ENCODE data around the gene CREB3L1.

CREB3L1 gene

GRCh38 chr11:46347637-46348311 is 70.3 kb downstream of the CREB3L1 start:
- no peak for DNase-seq

GRCh38 chr11:46348566-46349401 is 71.3 kb downstream of the CREB3L1 start:
- no peak for DNase-seq

DNA sequence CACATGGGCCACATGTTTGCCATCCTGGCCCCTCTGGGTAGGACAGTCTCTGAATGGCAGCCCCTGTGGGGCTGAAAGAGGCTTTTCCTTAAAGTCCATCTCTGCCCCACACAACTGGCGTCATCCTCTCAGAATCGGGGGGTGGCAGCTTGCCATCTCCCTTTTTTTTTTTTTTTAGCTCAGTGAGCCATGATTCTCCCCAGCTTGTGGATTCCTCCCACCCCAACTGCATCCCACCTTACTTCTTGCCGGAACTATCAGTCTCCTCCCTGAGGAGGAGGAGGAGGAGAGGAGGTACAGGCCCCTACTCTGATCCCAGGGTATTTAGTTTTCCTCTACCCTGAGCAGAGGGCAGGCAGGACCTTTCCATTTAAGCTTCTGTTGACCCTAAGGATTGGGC is 73.2 kb downstream of the CREB3L1 start:
- no peak for DNase-seq

- DNase-seq = no peak
Measured at GRCh38 chr11:46351148-46351547, 73.7 kb downstream of the CREB3L1 start.

GRCh38 chr11:46351606-46352005 is 74.1 kb downstream of the CREB3L1 start:
- DNase-seq = no peak

- peak in 1 of 2 donors; percentile 50 for DNase-seq
Measured at GRCh38 chr11:46352063-46352841, 74.8 kb downstream of the CREB3L1 start.

DNA sequence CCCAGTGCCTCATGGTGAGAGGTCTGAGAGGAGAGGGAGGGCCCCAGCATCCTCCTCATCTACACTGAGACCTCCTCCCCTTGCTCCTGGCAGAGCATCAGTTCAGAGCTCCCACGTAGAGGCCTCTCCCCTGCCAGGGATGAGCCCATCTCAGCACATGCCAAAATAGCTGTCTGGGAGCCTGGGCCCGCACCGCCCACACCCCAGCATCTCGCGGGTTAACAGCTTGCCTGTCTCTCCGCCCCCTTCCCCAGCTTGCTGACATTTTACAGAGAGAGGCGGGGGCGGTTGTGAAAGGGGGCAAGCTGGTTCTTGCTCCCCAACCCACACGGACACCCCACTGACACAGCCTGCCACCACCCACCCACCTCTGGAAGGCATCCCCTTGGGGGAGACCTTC is 76.2 kb downstream of the CREB3L1 start:
- DNase-seq = no peak

DNA sequence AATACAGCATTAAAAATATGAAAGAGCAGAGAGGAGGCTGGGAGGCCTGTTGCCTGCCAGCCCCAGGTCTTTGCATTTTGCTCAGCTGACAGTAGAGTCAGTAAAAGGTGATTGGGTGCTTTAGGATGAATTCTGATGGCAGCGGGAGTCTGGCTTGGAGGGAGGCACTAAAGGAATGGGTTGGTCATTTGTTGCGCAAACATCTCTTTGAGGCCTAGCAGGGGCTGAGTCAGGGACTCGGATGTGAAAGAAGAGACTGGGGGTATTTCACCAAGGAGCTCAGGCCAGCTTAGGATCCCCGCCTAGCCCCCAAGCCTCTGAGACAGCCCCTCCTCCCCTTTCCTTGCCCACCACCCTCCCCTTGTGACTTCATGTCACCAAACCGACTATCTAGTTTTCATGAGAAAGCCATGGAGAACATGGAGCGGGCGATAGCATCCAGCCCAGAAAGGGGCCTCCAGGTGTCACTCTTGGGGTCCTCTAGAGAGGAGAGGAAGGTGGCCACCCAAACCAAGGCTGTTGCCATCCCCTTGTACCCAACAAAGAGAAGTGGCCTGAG is 79.5 kb downstream of the CREB3L1 start:
- no peak for DNase-seq

DNA sequence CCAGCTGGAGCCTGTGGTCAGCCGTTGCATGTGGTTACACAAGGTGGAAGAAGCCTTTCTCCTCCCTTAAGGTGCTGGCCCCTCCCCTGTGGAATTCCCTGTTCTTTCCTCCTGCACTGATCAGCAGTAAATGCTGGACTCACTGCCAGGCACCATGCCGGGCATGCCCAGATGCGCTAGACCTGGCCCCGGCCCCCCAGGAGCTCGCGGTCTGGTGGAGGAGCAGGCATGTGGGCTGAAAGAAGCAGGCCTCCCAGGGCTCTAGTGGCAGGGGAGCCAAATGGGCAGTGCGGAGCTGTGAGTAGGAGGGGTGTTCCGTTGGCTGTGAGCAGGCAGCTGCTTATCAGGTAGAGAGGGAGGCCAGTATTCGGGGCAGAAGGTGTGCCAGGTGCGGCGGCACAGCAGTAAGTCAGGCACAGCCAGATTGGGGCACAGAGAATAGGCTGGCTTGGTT is 80.0 kb downstream of the CREB3L1 start:
- no peak for DNase-seq

- DNase-seq = no peak
Measured at GRCh38 chr11:46359953-46360352, 82.5 kb downstream of the CREB3L1 start.

GRCh38 chr11:46360878-46361277 is 83.4 kb downstream of the CREB3L1 start:
- DNase-seq = no peak

GRCh38 chr11:46361283-46362155 is 84.1 kb downstream of the CREB3L1 start:
- DNase-seq = peak; percentile 30 to 40

DNA sequence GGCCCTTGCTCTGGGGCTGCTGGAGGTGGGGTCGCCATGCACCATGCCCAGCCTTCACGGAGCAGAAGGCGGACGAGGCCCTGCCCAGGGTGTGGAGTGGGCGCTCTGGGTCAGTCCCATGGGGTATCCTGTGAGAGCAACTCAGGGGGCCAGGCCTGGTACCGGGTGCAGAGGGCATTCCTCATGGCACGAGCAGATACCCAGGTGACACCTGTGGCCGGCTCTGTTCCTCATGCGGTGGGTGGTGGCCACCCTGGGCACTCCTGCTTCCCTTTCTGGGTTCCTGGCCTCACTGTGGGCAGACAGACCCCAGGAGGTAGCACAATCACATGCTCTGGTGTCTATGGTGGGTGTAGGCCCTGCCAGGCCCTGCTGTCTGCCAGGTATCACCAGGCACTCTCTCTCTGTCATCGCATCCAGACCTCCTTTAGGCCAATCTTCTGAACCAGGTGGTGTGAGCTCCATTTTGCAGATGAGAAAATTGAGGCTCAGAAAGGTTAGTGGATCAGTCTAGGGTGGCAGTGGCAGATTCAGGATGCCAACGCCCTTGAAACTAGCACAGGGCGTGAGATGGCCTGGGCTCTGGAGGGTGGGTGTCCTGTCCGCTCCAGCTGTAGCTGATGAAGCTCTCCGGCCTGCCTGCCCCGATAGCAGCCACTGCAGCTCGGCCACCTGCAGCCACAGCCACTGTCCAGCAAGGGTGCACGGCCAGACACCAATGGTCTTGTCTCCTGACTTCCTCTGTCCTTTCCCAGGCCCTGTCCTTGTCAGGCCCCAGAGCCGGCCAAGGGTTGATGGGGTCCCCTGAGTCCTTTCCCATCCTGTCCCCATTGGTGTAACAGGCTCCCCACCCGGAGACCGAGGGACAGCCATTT is 84.9 kb downstream of the CREB3L1 start:
- DNase-seq = no peak

DNA sequence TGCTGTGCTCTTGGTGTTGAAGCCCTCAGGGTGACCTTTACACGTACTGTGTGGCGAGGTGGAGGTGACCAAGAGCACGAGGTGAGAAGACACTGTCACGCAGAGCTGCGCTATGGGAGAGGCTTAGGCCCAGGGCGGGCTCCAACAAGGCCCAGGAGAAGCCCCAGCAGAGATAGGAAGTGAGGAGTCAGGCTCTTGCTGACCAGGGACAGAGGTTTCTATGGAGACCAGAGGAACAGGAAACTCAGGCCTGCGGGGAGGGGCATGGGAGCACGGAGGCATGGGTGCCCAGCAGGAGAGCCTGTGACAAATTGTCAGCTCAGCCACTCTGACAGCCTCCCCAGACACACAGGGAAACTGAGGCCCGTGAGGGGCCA is 85.6 kb downstream of the CREB3L1 start:
- DNase-seq = peak in 1 of 2 donors; percentile 53

- peak; percentile 69 to 75 for DNase-seq
Measured at GRCh38 chr11:46363455-46364005, 86.1 kb downstream of the CREB3L1 start.

DNA sequence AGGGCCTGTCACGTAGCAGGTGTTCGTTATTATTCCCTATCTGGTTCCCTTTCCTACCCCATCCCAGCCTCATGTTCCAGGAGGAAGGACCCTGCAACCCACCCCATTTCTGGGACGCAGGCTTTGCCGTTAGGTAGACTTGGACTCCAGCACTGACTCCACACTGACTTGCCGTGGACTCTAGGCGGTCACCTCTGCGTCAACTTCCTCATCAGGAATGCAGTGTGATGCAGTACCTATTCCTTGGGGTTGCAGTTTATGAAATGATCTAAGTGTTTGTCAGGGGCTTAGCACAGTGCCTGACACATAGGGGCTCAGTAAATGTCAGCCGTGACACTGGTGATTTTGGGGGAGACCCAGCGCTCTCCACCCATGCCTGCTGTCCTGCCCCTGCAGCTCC is 86.6 kb downstream of the CREB3L1 start:
- no peak for DNase-seq

- DNase-seq = no peak
Measured at GRCh38 chr11:46364791-46365190, 87.3 kb downstream of the CREB3L1 start.

DNA sequence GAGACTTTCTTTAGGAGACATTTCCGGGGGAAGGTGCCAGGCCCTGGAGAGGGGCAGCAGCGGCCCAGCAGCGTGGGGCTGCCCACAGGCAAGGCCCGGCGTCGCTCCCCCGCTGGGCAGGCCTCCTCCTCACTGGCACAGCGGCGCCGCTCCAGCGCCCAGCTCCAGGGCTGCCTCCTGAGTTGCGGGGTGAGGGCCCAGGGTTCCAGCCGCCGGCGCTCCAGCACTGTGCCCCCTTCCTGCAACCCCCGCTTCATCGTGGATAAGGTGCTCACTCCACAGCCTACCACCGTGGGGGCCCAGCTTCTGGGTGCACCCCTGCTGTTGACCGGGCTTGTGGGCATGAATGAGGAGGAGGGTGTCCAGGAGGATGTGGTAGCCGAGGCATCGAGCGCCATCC is 88.8 kb downstream of the CREB3L1 start:
- DNase-seq = no peak

DNA sequence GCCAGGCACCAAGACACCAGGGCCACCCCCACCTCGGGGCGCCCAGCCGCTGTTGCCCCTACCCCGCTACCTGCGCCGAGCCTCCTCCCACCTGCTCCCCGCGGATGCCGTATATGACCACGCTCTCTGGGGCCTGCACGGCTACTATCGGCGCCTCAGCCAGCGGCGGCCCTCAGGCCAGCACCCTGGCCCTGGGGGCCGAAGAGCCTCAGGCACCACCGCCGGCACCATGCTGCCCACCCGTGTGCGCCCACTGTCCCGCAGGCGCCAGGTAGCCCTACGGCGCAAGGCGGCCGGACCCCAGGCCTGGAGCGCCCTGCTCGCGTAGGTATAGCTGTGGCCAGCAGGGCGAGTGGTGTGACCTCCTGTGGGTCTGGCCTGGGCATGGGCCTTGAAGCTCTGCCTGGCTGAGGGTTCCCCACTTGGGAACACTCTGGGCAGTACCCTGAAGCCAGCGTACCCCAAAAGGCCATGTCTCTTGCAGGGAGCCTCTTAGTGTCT is 89.2 kb downstream of the CREB3L1 start:
- DNase-seq = no peak

GRCh38 chr11:46367244-46367915 is 89.9 kb downstream of the CREB3L1 start:
- peak in 1 of 2 donors; percentile 57 for DNase-seq
